Embryonic facial prominence (tissue), 1 donor: ENCODE measurements around the gene EML6.
"Not testable (repeated sequence)": the region's sequence is repeated elsewhere in the genome, so short reads cannot be mapped to it uniquely, and the experiment has no call there.

Source experiments
- DNase-seq: peaks from one replicate; pipeline ENCODE4 v3.0.0-alpha.2; 2016; ENCODE audit errors: extremely low spot score

EML6 gene

GRCh38 chr2:54845094-54845493, 121.6 kb downstream of the EML6 start:
- no peak for DNase-seq

DNA sequence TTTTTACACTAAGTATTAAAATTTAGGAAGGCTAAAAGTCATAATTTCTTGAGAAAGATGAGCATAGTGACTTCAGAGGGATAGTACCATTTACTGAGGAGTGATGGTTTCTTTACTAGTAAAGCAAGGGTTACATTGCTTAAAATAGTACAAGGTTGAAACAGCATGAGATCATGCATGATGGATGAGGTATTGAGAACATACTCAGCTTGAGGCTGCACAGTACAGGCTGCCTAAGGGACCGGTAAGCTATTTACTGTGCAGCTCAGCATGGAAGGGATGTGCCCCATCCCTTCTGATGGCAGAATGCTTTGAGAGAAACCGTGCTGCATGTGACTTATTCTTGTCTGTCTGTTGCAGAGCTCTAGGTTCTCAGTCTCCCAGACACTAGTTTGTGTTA, 122.1 kb downstream of the EML6 start:
- DNase-seq, result no peak

DNA sequence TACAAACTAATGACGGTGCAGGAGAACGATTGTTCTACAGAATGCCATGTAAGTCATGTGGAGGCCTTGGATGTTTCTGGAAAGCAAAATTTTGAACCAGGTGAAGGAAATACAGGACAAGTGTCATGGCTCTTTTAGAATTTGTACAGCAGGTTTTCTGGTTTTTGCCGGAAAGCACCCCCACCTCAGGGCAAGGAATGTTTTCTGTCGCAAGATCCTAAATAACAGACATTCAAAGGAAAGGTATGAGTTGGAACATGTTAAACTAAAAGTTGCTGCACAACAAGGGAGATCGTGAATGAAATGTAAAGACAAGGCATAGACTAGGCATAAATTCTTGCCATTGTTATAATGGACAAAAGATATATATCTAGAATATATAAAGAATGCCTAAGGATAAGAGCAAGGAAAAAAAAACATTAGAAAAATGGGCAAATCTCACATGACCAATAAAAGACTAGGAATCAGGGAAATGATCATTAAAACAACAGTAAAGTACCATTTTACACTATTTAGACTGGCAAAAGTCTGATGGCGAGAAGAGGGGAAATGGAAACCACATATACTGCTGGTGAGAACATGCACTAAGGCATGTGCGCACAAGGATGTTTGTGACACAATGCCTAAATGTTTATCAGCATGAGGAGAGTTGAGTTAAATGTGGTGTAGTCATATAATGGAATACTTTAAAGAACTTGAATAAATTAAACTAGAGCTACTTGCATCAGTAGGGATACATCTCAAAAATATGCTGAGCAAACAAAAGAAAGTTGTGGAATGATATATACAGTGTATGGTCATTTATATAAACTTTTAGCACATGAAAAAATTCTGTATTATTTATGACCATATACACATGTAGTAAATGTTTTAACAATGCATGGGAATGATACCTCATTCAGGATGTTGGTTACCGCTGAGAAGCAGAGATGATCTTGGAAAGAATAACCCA, 127.0 kb downstream of the EML6 start:
- DNase-seq, result no peak

DNA sequence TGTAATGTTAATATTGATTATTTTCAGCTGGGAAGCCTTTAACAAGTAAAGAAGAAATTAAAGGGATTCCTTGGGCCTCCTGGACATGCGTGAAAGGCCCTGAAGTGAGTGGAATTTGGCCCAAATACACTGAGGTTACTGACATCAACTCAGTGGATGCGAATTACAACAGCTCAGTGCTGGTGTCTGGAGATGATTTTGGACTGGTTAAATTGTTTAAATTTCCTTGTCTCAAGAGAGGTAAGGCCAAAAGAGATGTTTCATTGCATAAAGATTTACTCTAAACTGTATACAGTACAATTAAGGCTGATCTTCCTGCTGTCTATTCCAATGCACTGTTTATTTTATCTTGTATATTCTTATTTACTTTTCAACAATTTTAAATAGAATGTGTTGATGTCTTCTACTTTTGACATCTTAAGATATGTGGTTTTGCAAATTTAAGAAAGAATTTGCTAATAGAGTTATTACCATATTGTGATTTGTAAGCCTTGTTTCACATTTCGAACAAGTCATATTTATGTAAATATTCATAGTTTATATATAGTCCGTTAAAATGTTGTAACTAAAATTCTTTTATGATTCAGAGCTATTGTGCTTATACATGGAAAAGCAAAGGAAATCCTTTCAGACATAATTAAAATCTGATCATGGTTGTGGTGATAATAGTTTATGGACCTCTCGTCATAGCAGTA, 130.3 kb downstream of the EML6 start:
- DNase-seq, result no peak

DNA sequence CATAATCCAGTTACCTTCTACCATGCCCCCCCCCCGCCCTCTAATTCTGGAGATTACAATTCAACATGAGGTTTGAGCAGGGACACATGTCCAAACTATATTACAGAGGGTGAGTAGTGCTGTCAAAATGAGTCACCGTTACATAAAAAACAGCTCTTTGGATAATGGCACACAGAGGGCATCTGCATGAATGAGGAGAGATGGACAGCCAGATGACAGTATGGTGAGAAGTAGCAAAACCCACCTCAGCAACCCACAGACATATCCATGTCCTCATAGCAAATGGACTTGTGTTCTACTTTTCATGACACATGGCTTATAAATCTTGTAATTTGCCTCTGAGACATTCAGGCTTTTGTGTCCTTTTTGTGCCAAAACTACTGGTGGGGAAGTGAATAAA, 132.0 kb downstream of the EML6 start:
- no peak for DNase-seq

- no peak for DNase-seq
Measured at GRCh38 chr2:54858021-54858681, 134.7 kb downstream of the EML6 start.

DNA sequence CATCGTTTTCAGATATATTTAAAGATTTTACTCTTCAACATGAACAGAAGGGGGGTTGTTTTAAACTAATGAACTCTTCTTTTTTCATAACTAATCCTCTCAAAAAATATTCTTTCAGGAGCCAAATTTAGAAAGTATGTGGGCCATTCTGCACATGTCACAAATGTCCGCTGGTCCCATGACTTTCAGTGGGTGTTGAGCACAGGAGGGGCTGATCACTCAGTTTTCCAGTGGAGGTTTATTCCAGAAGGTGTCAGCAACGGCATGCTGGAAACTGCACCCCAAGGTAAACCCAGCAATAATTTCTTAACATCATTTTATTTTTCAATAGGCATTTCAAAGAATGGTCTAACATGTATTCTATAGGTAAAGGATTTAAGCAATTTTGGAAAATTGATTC, 136.0 kb downstream of the EML6 start:
- no peak for DNase-seq

- DNase-seq, result no peak
Measured at GRCh38 chr2:54859997-54860701, 136.7 kb downstream of the EML6 start.

- no peak for DNase-seq
Measured at GRCh38 chr2:54862229-54862628, 138.8 kb downstream of the EML6 start.

- DNase-seq, result no peak
Measured at GRCh38 chr2:54862742-54863141, 139.3 kb downstream of the EML6 start.

DNA sequence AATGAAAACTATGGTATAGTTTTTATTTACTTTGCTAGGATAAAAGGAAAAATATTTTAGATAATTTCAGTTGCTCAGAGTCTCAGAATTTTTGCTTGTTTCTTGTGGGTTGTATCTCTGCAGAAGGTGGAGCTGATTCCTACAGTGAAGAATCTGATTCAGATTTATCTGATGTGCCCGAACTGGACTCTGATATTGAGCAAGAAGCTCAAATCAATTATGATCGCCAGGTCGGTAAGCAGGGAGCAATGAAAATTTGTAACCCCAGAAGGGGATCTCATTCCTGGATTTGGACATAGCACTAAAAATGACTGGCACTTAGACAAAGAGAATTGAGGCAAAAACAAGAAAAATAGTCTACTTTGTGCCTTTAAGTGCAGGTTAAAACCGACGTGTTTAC, 140.2 kb downstream of the EML6 start:
- DNase-seq, result no peak

- DNase-seq, result no peak
Measured at GRCh38 chr2:54864096-54864495, 140.6 kb downstream of the EML6 start.

- no peak for DNase-seq
Measured at GRCh38 chr2:54864727-54865126, 141.3 kb downstream of the EML6 start.

DNA sequence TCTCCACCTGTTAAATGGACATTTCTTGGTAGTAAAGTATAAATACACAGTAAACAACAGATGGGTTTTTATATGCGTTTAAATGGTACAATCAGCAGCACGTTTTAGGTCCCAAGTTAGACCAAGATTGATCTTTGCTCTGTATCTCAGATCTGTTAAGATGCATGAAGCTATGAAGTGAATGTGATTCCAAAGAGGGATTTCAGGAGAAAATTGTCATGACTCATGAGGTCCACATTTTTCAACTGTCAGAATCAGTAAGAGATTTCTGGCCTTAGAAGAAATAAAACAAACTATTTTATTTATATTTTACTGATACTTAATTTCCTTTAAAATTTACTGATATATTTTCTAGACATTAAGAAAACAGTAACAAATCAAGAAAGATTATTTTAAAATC, 142.7 kb downstream of the EML6 start:
- no peak for DNase-seq

GRCh38 chr2:54866868-54867267, 143.4 kb downstream of the EML6 start:
- DNase-seq, result no peak

GRCh38 chr2:54867457-54867856, 144.0 kb downstream of the EML6 start:
- no peak for DNase-seq

DNA sequence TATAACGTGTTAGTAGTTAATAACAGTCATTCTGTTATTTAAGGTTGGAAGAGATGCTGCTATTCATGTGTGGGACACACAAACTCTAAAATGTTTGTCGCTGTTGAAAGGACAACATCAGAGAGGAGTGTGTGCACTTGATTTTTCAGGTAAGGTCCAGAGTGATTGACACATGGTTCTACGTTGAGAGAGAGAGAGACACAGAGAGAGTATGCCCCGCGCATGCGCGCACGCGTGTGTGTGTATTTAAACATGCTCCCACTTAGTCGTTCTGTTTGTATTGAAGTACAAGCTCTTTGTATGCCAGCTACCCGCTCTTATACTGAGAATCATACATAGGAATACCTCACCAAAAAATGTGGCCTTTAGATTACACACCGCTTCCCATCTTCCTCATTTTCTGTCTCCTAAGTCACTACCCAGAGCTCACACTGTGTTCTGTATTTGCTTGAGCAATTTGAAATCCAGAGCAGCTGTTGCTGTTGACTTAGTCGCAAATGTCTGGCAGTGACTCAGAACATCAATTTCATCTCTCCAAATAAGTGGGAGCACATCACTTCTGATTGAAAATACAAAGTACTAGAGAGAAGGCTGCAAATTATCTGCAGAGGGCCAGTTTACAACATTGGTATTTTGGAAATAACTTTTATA, 148.1 kb downstream of the EML6 start:
- DNase-seq, result no peak

GRCh38 chr2:54872780-54873179, 149.3 kb downstream of the EML6 start:
- DNase-seq, result no peak

GRCh38 chr2:54873236-54873635, 149.8 kb downstream of the EML6 start:
- not testable (repeated sequence) for DNase-seq

DNA sequence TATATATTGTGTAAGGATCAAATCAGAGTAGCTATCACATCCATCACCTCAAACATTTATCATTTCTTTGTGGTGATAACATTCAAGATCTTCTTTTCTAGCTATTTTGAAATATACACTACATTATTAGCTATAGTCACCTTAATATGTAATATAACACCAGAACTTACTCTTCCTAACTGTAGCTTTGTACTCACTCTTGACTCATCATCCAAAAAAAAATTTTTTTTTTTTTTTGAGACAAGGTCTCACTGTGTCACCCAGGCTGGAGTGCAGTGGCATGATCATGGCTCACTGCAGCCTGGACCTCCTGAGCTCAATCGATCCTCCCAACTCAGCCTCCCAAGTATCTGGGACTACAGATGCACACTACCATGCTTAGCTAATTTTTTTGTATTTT, 153.3 kb downstream of the EML6 start:
- no peak for DNase-seq

DNA sequence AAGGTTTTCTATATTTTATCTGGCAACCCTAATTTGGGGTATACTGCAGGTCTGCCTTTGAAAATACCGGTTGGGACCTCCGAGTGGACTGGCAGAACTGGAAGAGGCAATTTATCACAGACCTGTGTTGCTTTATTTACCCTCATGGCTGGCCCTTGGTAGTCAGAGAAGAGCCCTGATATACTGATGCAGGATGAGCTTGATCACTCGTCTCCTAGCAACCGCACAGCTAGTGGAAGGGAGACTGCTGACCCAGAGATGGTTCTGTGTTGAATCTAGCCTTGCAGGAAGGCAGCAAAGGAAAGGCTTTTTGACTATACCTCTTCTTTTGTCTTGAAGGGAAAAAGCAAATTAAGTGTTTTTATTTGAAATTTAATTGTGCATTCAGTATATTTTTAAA, 154.7 kb downstream of the EML6 start:
- no peak for DNase-seq
